ENCODE measurements around the gene RPUSD2.

Gene RPUSD2

GRCh38 chr15:40569129-40569953 lies at the start of gene RPUSD2:
TSS of gene RPUSD2 (plus strand) at chr15:40569299. CDS start at chr15:40569338, 39 bp downstream.
- DNase-seq, result peak; percentile 69 to 78

- DNase-seq, result no peak
Observed at GRCh38 chr15:40523611-40524010, 45.5 kb upstream of the RPUSD2 start.

GRCh38 chr15:40525855-40526254 lies 43.2 kb upstream of the RPUSD2 start:
- DNase-seq, result no peak

GRCh38 chr15:40528801-40529200 lies 40.3 kb upstream of the RPUSD2 start:
- DNase-seq, result no peak

- no peak for DNase-seq
Observed at GRCh38 chr15:40533763-40534364, 35.2 kb upstream of the RPUSD2 start.

GRCh38 chr15:40534371-40534770 lies 34.7 kb upstream of the RPUSD2 start:
- no peak for DNase-seq

GRCh38 chr15:40536501-40536900 lies 32.6 kb upstream of the RPUSD2 start:
- no peak for DNase-seq

- no peak for DNase-seq
Observed at GRCh38 chr15:40538976-40539375, 30.1 kb upstream of the RPUSD2 start.

GRCh38 chr15:40543082-40543481 lies 26.0 kb upstream of the RPUSD2 start:
- no peak for DNase-seq

GRCh38 chr15:40543631-40544294 lies 25.3 kb upstream of the RPUSD2 start:
- no peak for DNase-seq

GRCh38 chr15:40545457-40545856 lies 23.6 kb upstream of the RPUSD2 start:
- DNase-seq, result no peak

GRCh38 chr15:40548610-40549009 lies 20.5 kb upstream of the RPUSD2 start:
- DNase-seq, result no peak

GRCh38 chr15:40549894-40550293 lies 19.2 kb upstream of the RPUSD2 start:
- DNase-seq, result no peak

GRCh38 chr15:40550341-40551037 lies 18.6 kb upstream of the RPUSD2 start:
- DNase-seq, result no peak

- DNase-seq, result no peak
Observed at GRCh38 chr15:40554161-40554525, 15.0 kb upstream of the RPUSD2 start.

- DNase-seq, result no peak
Observed at GRCh38 chr15:40555876-40556275, 13.2 kb upstream of the RPUSD2 start.

- DNase-seq, result no peak
Observed at GRCh38 chr15:40558952-40559742, 10.0 kb upstream of the RPUSD2 start.

GRCh38 chr15:40562691-40563090 lies 6.4 kb upstream of the RPUSD2 start:
- DNase-seq, result no peak

GRCh38 chr15:40563426-40563825 lies 5.7 kb upstream of the RPUSD2 start:
- no peak for DNase-seq

- peak; percentile 70 to 99 for DNase-seq
Observed at GRCh38 chr15:40564591-40565332, 4.3 kb upstream of the RPUSD2 start, which contains the start of gene CCDC32. TSS of gene CCDC32 (minus strand) at chr15:40565042. CDS start at chr15:40563015, 2,027 bp downstream.

Measured in bone marrow (tissue), 2 donors.